Measurements from ENCODE around the gene LRMDA.

Gene LRMDA

DNA sequence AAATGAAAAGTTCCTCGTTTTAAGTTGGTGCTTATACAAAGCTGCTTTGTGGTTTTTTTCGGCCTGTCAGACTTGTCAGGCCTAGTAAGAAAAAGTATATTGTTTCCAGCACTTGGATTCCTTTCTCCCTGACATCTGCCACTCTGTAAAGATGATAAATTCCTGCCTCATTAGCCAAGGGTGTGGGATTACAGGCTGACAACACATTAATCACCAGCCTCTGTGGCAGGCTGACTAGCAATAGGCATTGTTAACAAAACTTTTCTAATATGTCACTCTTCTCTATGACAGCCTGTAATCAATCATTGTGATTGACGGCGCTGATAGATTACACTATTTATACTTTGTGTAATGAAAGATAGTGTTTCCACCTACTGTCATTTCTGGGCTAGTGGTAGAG, 682.5 kb downstream of the LRMDA start (continued):
- no peak for TF ChIP-seq SALL2 (tag by site-specific recombination; IDR thresholded peaks at IDR 0.05; ENCODE audit: borderline replicate concordance)
- TF ChIP-seq YY1 (tag by site-specific recombination; IDR thresholded peaks at IDR 0.05) = 0 out of 2 replicates have a peak, but pooled peaks have one; percentile 21
- no peak for TF ChIP-seq ZNF37A (tag by site-specific recombination; IDR thresholded peaks at IDR 0.05)
- TF ChIP-seq SP7 (tag by site-specific recombination; IDR thresholded peaks at IDR 0.05) = peak; percentile 99
- TF ChIP-seq ZNF48 (tag by site-specific recombination; IDR thresholded peaks at IDR 0.05) = no peak
- no peak for TF ChIP-seq ZNF626 (tag by site-specific recombination; IDR thresholded peaks at IDR 0.05)
- no peak for TF ChIP-seq GLIS2 (tag by site-specific recombination; IDR thresholded peaks at IDR 0.05)
- TF ChIP-seq ZNF664 (tag by site-specific recombination; IDR thresholded peaks at IDR 0.05) = peak; percentile 75
- peak; percentile 53 for TF ChIP-seq KLF10 (tag by site-specific recombination; IDR thresholded peaks at IDR 0.05)
- TF ChIP-seq TCF7L2 (IDR thresholded peaks at IDR 0.05; ENCODE audit: borderline replicate concordance, low read depth, low read length) = peak; percentile 55; the same call in 1 of the 2 replicates
- no peak for TF ChIP-seq ZNF830 (tag by site-specific recombination; IDR thresholded peaks at IDR 0.05; ENCODE audit: low read depth)
- TF ChIP-seq ZNF501 (tag by site-specific recombination; IDR thresholded peaks at IDR 0.05) = peak; percentile 57; the same call in 1 of the 2 replicates
- peak; percentile 68 for TF ChIP-seq PRDM4 (tag by site-specific recombination; IDR thresholded peaks at IDR 0.05)
- peak; percentile 95 for TF ChIP-seq FEZF1 (tag by site-specific recombination; IDR thresholded peaks at IDR 0.05)
- peak; percentile 34; the same call in 1 of the 2 replicates for TF ChIP-seq ZNF148 (tag by site-specific recombination; IDR thresholded peaks at IDR 0.05; ENCODE audit: borderline replicate concordance)
- peak; percentile 82 for TF ChIP-seq BCL6B (tag by site-specific recombination; IDR thresholded peaks at IDR 0.05)
- TF ChIP-seq, protein P1, sequence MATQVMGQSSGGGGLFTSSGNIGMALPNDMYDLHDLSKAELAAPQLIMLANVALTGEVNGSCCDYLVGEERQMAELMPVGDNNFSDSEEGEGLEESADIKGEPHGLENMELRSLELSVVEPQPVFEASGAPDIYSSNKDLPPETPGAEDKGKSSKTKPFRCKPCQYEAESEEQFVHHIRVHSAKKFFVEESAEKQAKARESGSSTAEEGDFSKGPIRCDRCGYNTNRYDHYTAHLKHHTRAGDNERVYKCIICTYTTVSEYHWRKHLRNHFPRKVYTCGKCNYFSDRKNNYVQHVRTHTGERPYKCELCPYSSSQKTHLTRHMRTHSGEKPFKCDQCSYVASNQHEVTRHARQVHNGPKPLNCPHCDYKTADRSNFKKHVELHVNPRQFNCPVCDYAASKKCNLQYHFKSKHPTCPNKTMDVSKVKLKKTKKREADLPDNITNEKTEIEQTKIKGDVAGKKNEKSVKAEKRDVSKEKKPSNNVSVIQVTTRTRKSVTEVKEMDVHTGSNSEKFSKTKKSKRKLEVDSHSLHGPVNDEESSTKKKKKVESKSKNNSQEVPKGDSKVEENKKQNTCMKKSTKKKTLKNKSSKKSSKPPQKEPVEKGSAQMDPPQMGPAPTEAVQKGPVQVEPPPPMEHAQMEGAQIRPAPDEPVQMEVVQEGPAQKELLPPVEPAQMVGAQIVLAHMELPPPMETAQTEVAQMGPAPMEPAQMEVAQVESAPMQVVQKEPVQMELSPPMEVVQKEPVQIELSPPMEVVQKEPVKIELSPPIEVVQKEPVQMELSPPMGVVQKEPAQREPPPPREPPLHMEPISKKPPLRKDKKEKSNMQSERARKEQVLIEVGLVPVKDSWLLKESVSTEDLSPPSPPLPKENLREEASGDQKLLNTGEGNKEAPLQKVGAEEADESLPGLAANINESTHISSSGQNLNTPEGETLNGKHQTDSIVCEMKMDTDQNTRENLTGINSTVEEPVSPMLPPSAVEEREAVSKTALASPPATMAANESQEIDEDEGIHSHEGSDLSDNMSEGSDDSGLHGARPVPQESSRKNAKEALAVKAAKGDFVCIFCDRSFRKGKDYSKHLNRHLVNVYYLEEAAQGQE (tag by site-specific recombination; IDR thresholded peaks at IDR 0.05) = no peak
- peak; percentile 72; the same call in 1 of the 2 replicates for TF ChIP-seq MEIS1 (CRISPR knock-in tag; IDR thresholded peaks at IDR 0.05; ENCODE audit: borderline replicate concordance)
- TF ChIP-seq ZNF24 (tag by site-specific recombination; IDR thresholded peaks at IDR 0.05) = 0 out of 2 replicates have a peak, but pooled peaks have one; percentile 36
- no peak for TF ChIP-seq ZBTB10 (tag by site-specific recombination; IDR thresholded peaks at IDR 0.05)
- TF ChIP-seq MZF1 (tag by site-specific recombination; IDR thresholded peaks at IDR 0.05; ENCODE audit: borderline replicate concordance) = no peak
- 0 out of 2 replicates have a peak, but pooled peaks have one; percentile 32 for TF ChIP-seq YY2 (tag by site-specific recombination; IDR thresholded peaks at IDR 0.05)
- TF ChIP-seq, protein P2, sequence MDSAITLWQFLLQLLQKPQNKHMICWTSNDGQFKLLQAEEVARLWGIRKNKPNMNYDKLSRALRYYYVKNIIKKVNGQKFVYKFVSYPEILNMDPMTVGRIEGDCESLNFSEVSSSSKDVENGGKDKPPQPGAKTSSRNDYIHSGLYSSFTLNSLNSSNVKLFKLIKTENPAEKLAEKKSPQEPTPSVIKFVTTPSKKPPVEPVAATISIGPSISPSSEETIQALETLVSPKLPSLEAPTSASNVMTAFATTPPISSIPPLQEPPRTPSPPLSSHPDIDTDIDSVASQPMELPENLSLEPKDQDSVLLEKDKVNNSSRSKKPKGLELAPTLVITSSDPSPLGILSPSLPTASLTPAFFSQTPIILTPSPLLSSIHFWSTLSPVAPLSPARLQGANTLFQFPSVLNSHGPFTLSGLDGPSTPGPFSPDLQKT (IDR thresholded peaks at IDR 0.05; ENCODE audit: borderline replicate concordance, low read depth, low read length) = no peak
- TF ChIP-seq ZFP37 (tag by site-specific recombination; IDR thresholded peaks at IDR 0.05) = peak; percentile 73
- TF ChIP-seq ZNF76 (tag by site-specific recombination; IDR thresholded peaks at IDR 0.05; ENCODE audit: borderline replicate concordance, low read depth) = 0 out of 2 replicates have a peak, but pooled peaks have one; percentile 18
